Measurements from ENCODE around the gene C2CD2.
"Not testable (repeated sequence)": the region's sequence is repeated elsewhere in the genome, so short reads cannot be mapped to it uniquely, and the experiment has no call there.

The C2CD2 gene

GRCh38 chr21:41953831-41954653 lies at the start of gene C2CD2:
TSS of gene C2CD2 (minus strand) at chr21:41954018. CDS start at chr21:41953648, 370 bp downstream.
- DNase-seq, result peak; percentile 37

- DNase-seq, result no peak
Measured at GRCh38 chr21:42003051-42003461, 49.2 kb upstream of the C2CD2 start.

GRCh38 chr21:42002421-42002958 lies 48.7 kb upstream of the C2CD2 start:
- no peak for DNase-seq

- no peak for DNase-seq
Measured at GRCh38 chr21:42001781-42002180, 48.0 kb upstream of the C2CD2 start.

GRCh38 chr21:42000908-42001307 lies 47.1 kb upstream of the C2CD2 start:
- no peak for DNase-seq

- DNase-seq, result no peak
Measured at GRCh38 chr21:41997657-41998056, 43.8 kb upstream of the C2CD2 start.

GRCh38 chr21:41995577-41995976 lies 41.8 kb upstream of the C2CD2 start:
- no peak for DNase-seq

- DNase-seq, result not testable (repeated sequence)
Measured at GRCh38 chr21:41994613-41995012, 40.8 kb upstream of the C2CD2 start.

- no peak for DNase-seq
Measured at GRCh38 chr21:41993744-41994143, 39.9 kb upstream of the C2CD2 start.

- DNase-seq, result no peak
Measured at GRCh38 chr21:41992576-41992975, 38.8 kb upstream of the C2CD2 start.

GRCh38 chr21:41991659-41992058 lies 37.8 kb upstream of the C2CD2 start:
- no peak for DNase-seq

- no peak for DNase-seq
Measured at GRCh38 chr21:41989698-41990097, 35.9 kb upstream of the C2CD2 start.

GRCh38 chr21:41987310-41987709 lies 33.5 kb upstream of the C2CD2 start:
- DNase-seq, result no peak

- DNase-seq, result no peak
Measured at GRCh38 chr21:41985662-41986416, 32.0 kb upstream of the C2CD2 start.

GRCh38 chr21:41983229-41983628 lies 29.4 kb upstream of the C2CD2 start:
- DNase-seq, result no peak

GRCh38 chr21:41980561-41980960 lies 26.7 kb upstream of the C2CD2 start:
- DNase-seq, result no peak

- DNase-seq, result no peak
Measured at GRCh38 chr21:41979751-41980369, 26.0 kb upstream of the C2CD2 start.

GRCh38 chr21:41979335-41979734 lies 25.5 kb upstream of the C2CD2 start:
- no peak for DNase-seq

- DNase-seq, result no peak
Measured at GRCh38 chr21:41977034-41977950, 23.5 kb upstream of the C2CD2 start.

GRCh38 chr21:41976611-41977010 lies 22.8 kb upstream of the C2CD2 start:
- DNase-seq, result no peak

- DNase-seq, result no peak
Measured at GRCh38 chr21:41975391-41976272, 21.8 kb upstream of the C2CD2 start.
